Heart right ventricle (tissue), 16 donors: ENCODE measurements around the gene TRMT2A. TPM values are rescaled to one million over a fixed set of nuclear protein-coding genes. Genes with fewer than 3 reads are reported as not detected.

Experiments used
- ATAC-seq, 8 donors: fragments of 200-7000 bp; cut with Tn5 transposase; one replicate each; pipeline ENCODE4 v1.9.1; 2020; ENCODE audit warnings: mild to moderate bottlenecking in 8 of 8, moderate library complexity in 8 of 8, moderate number of reproducible peaks in 1 of 8
- DNase-seq, 2 donors: peaks; one replicate each; pipeline ENCODE4 v3.0.0-alpha.2; 2020
- H3K27ac ChIP-seq, 10 donors: fragments of 200-600 bp; sonication (generic) in 2 of 10; one replicate each; pipeline versions ENCODE4 v1.5.0 to v1.8.0; 2020 to 2022; ENCODE audit warnings: mild to moderate bottlenecking in 3 of 10
- H3K27me3 ChIP-seq, 7 donors: fragments of 200-600 bp; one replicate each; pipeline ENCODE4 v1.8.0; 2021 to 2022; ENCODE audit warnings: mild to moderate bottlenecking in 2 of 7
- H3K36me3 ChIP-seq, 9 donors: fragments of 200-600 bp; sonication (generic) in 1 of 9; one replicate each; pipeline versions ENCODE4 v1.5.0 to v1.8.0; 2020 to 2022; ENCODE audit warnings: mild to moderate bottlenecking in 2 of 9
- H3K4me1 ChIP-seq, 9 donors: fragments of 200-600 bp; sonication (generic) in 1 of 9; one replicate each; pipeline versions ENCODE4 v1.5.0 to v1.8.0; 2020 to 2022; ENCODE audit warnings: mild to moderate bottlenecking in 4 of 9
- H3K4me3 ChIP-seq, 10 donors: fragments of 200-600 bp; sonication (generic) in 2 of 10; one replicate each; pipeline versions ENCODE4 v1.5.0 to v1.8.0; 2020 to 2022; ENCODE audit warnings: mild to moderate bottlenecking in 7 of 10, moderate library complexity in 2 of 10
- H3K9me3 ChIP-seq, 11 donors: fragments of 200-600 bp in 10 of 11; sonication (generic) in 2 of 11; one replicate each; pipeline versions ENCODE4 v1.5.0 to v1.8.0; 2013 to 2022; ENCODE audit warnings: mild to moderate bottlenecking in 2 of 11, control low read depth in 1 of 11, moderate library complexity in 1 of 11
- CTCF ChIP-seq, 9 donors: fragments of 200-600 bp; sonication (generic) in 2 of 9; IDR thresholded peaks; one replicate each; pipeline versions ENCODE4 v1.5.0 to v1.8.0; 2021 to 2022; ENCODE audit warnings: antibody characterized with exemption in 9 of 9, mild to moderate bottlenecking in 5 of 9, moderate library complexity in 1 of 9
- WGBS, 2 donors: extraction: QIAGEN DNeasy Blood & Tissue Kit; methylation state at CpG; one replicate each; pipeline ENCODE4 v1.1.7; 2013; ENCODE audit warnings: inconsistent platforms in 1 of 2; 5-methylcytosine and 5-hydroxymethylcytosine counted together
- intact Hi-C, 10 donors: fragments of 100-400 bp; cut with DNase I; formaldehyde crosslinking; loops; one replicate each; pipeline versions ENCODE4 v1.11.1 to v1.14.2; 2022
- polyA plus RNA-seq, 2 donors: library from polyadenylated mRNA; stranded (reverse); fragments of 200-250 nt; gene quantifications; one replicate each; pipeline ENCODE4 v1.2.3, GENCODE V29; 2013
- total RNA-seq, 10 donors: library from RNA; stranded (reverse); fragmentation: NEBNext Ultra II Directional in 3 of 10; extraction: Animal tissue kit (Norgen Biotek cat#: 25700) in 3 of 10; gene quantifications; one replicate each; pipeline versions ENCODE4 v1.2.1 to v1.2.4, GENCODE V29; 2021 to 2023
- donor health status: Arrhythmogenic right ventricular cardiomyopathy.
- donor health status: ischemic (EF 13 %, LVEDD 7.1; RV severe dilation, severe dysfunction).
- donor health status: healthy with polysubstance abuse.
- donor health status: DM: no; HTN: yes; CAD: no.
- donor health status: DM: no; HTN: no; CAD: no.
- donor health status: ischemic (EF 25% LVEDD 6.9; RV normal size, moderate dysfunction).
- donor health status: ischemic (EF 25% LVEDD 5.7; RV mildly dilated, moderate dysfunction).
- donor health status: healthy.
- donor health status: DM: yes; HTN: yes; CAD: no.
- donor health status: Ischemic cardiomyopathy.
- donor health status: ischemic (EF 35%, LVEDD 5.7; RV mildly dilated, moderate dysfunction).
- donor health status: nonischemic (EF 11% LVEDD 7.7; RV severe dilation, severe dysfunction).
- donor health status: DM: yes; HTN: yes; CAD: no.
- donor health status: PGD.
- donor health status: ischemic (EF 29% LVEDD 5.4; RV normal size, mild dysfunction).
- donor health status: nonischemic (EF 23%, LVEDD 6.1; RV moderate dilation, normal function).

Gene TRMT2A
- total and polyA plus RNA-seq, 12 donors = 18.4 to 58.2 (median 26.0) TPM

DNA sequence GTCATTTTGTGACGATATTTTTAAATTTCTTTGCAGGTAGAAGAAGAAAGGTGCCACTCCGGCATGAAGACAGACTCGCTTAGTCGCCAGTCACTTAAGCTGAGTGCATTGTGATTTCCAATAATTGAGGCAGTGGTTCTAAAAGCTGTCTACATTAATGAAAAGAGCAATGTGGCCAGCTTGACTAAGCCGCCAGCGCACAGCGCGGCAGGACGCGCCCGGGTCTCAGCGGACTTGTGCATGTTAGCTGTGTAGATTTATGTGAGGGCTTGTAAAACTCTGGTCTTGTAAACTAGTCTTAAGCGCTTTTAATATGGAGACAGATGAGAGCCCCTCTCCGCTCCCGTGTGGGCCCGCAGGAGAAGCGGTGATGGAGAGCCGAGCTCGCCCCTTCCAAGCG, 31.4 kb downstream of the TRMT2A start:
- TF ChIP-seq CTCF (IDR thresholded peaks at IDR 0.05) = no peak
- Histone ChIP-seq H3K4me3 (no peak overlapping the region), H3K36me3 (peaks cover 0 to 57% (median 47%) of the 10 kb centered on the region in 9 donors), H3K9me3 (no peaks in the 10 kb centered on the region), H3K27me3 (no peaks in the 10 kb centered on the region), H3K4me1 (peaks cover 32 to 51% (median 46%) of the 10 kb centered on the region in 9 donors), H3K27ac (no peak overlapping the region)
- intact Hi-C loops = loop anchor here in 1 of 10 donors (5.0 kb wide), 1 partner anchor 58 kb away; no protein-coding TSS in a partner anchor
- DNase-seq (no peak), ATAC-seq (no peak)
- WGBS, 2 donors = 92 to 96% methylated on average over 20 of the region's 20 CpGs

- intact Hi-C loops = loop anchor here in 4 of 10 donors (5.0 kb wide), 3 partner anchors 57 to 67 kb away; partner anchors contain the start of genes TANGO2 (in 2 of the 4) and ARVCF (in 1 of the 4)
- H3K36me3 ChIP-seq = peaks cover 0 to 48% (median 38%) of the 10 kb centered on the region in 9 donors
- H3K4me1 ChIP-seq = peaks cover 32 to 52% (median 46%) of the 10 kb centered on the region in 9 donors
- no peak for ATAC-seq
- peak in 6 of 9 donors; percentile 19 to 39 (median 32) for TF ChIP-seq CTCF (IDR thresholded peaks at IDR 0.05)
- H3K4me3 ChIP-seq = no peak overlapping the region
- H3K27me3 ChIP-seq = no peaks in the 10 kb centered on the region
- DNase-seq = no peak
- H3K27ac ChIP-seq = peak overlapping the region in 2 of 10 donors; percentile 3 to 36
- H3K9me3 ChIP-seq = no peaks in the 10 kb centered on the region
- WGBS, 2 donors = 61 to 63% methylated on average over 23 of the region's 23 CpGs
Measured at GRCh38 chr22:20084547-20085413, 32.2 kb downstream of the TRMT2A start.

GRCh38 chr22:20083891-20084546, 33.0 kb downstream of the TRMT2A start:
- Histone ChIP-seq H3K4me1 (peaks cover 32 to 55% (median 51%) of the 10 kb centered on the region in 9 donors), H3K27ac (peak overlapping the region in 1 of 10 donors; percentile 36), H3K36me3 (peaks cover 0 to 40% (median 31%) of the 10 kb centered on the region in 9 donors), H3K27me3 (no peaks in the 10 kb centered on the region), H3K4me3 (no peak overlapping the region), H3K9me3 (no peaks in the 10 kb centered on the region)
- intact Hi-C loops = loop anchor here in 3 of 10 donors (5.0 kb wide), 2 partner anchors 62 to 67 kb away; partner anchors contain the start of genes TANGO2 (in 2 of the 3) and ARVCF (in 1 of the 3)
- no peak for ATAC-seq
- no peak for DNase-seq
- WGBS, 2 donors = 71 to 80% methylated on average over 10 of the region's 10 CpGs
- no peak for TF ChIP-seq CTCF (IDR thresholded peaks at IDR 0.05)
